Endothelial cell of umbilical vein (primary cell): ENCODE data around the gene EDARADD.

Source experiments
- CTCF ChIP-seq, 2 donors: IDR thresholded peaks; 1 replicate in 1 of 2; 2 replicates in 1 of 2; pipeline ENCODE4 v1.5.1; 2011; ENCODE audit warnings: low read length in 2 of 2, mild to moderate bottlenecking in 2 of 2, moderate library complexity in 2 of 2, control low read depth in 1 of 2, inconsistent platforms in 1 of 2, low read depth in 1 of 2; ENCODE audit not compliant: insufficient read depth in 1 of 2; ENCODE audit errors: extremely low read depth in 1 of 2
- POLR2AphosphoS5 ChIP-seq: IDR thresholded peaks from 2 replicates; pipeline ENCODE4 v1.6.1; 2012; ENCODE audit warnings: low read depth, mild to moderate bottlenecking, control low read depth, low read length, moderate library complexity; ENCODE audit not compliant: insufficient read depth

GRCh38 chr1:236381565-236382158 is 12.4 kb upstream of the EDARADD start:
- TF ChIP-seq CTCF (IDR thresholded peaks at IDR 0.05; ENCODE audit: extremely low read depth in 1 of 2, insufficient read depth in 1 of 2, low read depth in 1 of 2, low read length in 2 of 2), result no peak
- no peak for TF ChIP-seq POLR2AphosphoS5
